HG02840 (cell line): ENCODE measurements around the gene RNF182.

Source experiments
- ATAC-seq: cut with Tn5 transposase; IDR thresholded peaks from one replicate; pipeline ENCODE4 v1.9.1; 2021; ENCODE audit warnings: mild to moderate bottlenecking, moderate library complexity, moderate number of reproducible peaks; ENCODE audit not compliant: unreplicated experiment, low FRiP score

RNF182 gene

GRCh38 chr6:14025160-14025559 lies 100.4 kb downstream of the RNF182 start:
- ATAC-seq, result no peak

GRCh38 chr6:14026831-14027539 lies 102.2 kb downstream of the RNF182 start:
- no peak for ATAC-seq

GRCh38 chr6:14028631-14029030 lies 103.9 kb downstream of the RNF182 start:
- ATAC-seq, result no peak

GRCh38 chr6:14029605-14030004 lies 104.9 kb downstream of the RNF182 start:
- ATAC-seq, result no peak
